Common myeloid progenitor, CD34-positive (primary cell): ENCODE measurements around the gene CYB5RL.

ENCODE experiments used
- CTCF ChIA-PET: fragments of 350-600 bp; sonication (Branson Sonifier 250); formaldehyde crosslinking; loops from one replicate; lab custom pipeline; 2021; ENCODE audit warnings: antibody characterized with exemption; lab: Charles Lee
- POLR2A ChIA-PET: fragments of 350-600 bp; sonication (Branson Sonifier 250); formaldehyde crosslinking; loops from one replicate; lab custom pipeline; 2021; ENCODE audit warnings: antibody characterized with exemption; lab: Charles Lee
- DNase-seq, 3 donors: peaks; one replicate each; pipeline versions ENCODE4 v3.0.0 to v3.0.0-alpha.2; 2013
- H3K27ac ChIP-seq, 2 experiments: 1 replicate in 1 of 2; 2 replicates in 1 of 2; pipeline ENCODE4 v1.7.0; 2013; ENCODE audit warnings: inconsistent platforms in 2 of 2, low read length in 2 of 2, mild to moderate bottlenecking in 2 of 2, low read depth in 1 of 2, moderate library complexity in 1 of 2; ENCODE audit not compliant: severe bottlenecking in 2 of 2, insufficient read depth in 1 of 2, poor library complexity in 1 of 2
- H3K27me3 ChIP-seq, 5 experiments: replicated peaks in 2 of 5; 1 replicate in 3 of 5; 2 replicates in 2 of 5; pipeline versions ENCODE4 v1.6.1 to v1.7.0; 2013; ENCODE audit warnings: low read length in 4 of 5, mild to moderate bottlenecking in 2 of 5, moderate library complexity in 2 of 5, inconsistent platforms in 1 of 5; ENCODE audit not compliant: insufficient read depth in 5 of 5, control insufficient read depth in 4 of 5
- H3K36me3 ChIP-seq, 4 experiments: 1 replicate in 2 of 4; 2 replicates in 2 of 4; pipeline versions ENCODE4 v1.6.1 to v1.7.0; 2013; ENCODE audit warnings: low read length in 3 of 4, control low read depth in 1 of 4, mild to moderate bottlenecking in 1 of 4; ENCODE audit not compliant: control insufficient read depth in 4 of 4, insufficient read depth in 4 of 4
- H3K4me1 ChIP-seq, 4 experiments: 1 replicate in 3 of 4; 2 replicates in 1 of 4; pipeline versions ENCODE4 v1.6.1 to v1.7.1; 2013; ENCODE audit warnings: low read length in 3 of 4, mild to moderate bottlenecking in 3 of 4, control low read depth in 1 of 4, inconsistent platforms in 1 of 4, moderate library complexity in 1 of 4; ENCODE audit not compliant: control insufficient read depth in 4 of 4, insufficient read depth in 4 of 4; ENCODE audit errors: control extremely low read depth in 1 of 4
- H3K4me3 ChIP-seq, 7 experiments: 1 replicate in 4 of 7; 2 replicates in 3 of 7; pipeline versions ENCODE4 v1.5.1 to v1.7.0; 2013; ENCODE audit warnings: mild to moderate bottlenecking in 7 of 7, low read length in 6 of 7, moderate library complexity in 6 of 7, inconsistent platforms in 2 of 7, low read depth in 2 of 7, control low read depth in 1 of 7; ENCODE audit not compliant: insufficient read depth in 4 of 7, control insufficient read depth in 1 of 7; ENCODE audit errors: extremely low read depth in 1 of 7
- H3K9me3 ChIP-seq, 5 experiments: 1 replicate in 4 of 5; 2 replicates in 1 of 5; pipeline versions ENCODE4 v1.6.1 to v1.7.1; 2013; ENCODE audit warnings: low read length in 4 of 5, mild to moderate bottlenecking in 2 of 5, inconsistent platforms in 1 of 5, low read depth in 1 of 5, moderate library complexity in 1 of 5; ENCODE audit not compliant: control insufficient read depth in 4 of 5, insufficient read depth in 2 of 5; ENCODE audit errors: control extremely low read depth in 1 of 5
- WGBS: methylation state at CpG from one replicate; pipeline ENCODE4 v1.1.5; 2013; ENCODE audit not compliant: insufficient coverage; 5-methylcytosine and 5-hydroxymethylcytosine counted together

The CYB5RL gene

DNA sequence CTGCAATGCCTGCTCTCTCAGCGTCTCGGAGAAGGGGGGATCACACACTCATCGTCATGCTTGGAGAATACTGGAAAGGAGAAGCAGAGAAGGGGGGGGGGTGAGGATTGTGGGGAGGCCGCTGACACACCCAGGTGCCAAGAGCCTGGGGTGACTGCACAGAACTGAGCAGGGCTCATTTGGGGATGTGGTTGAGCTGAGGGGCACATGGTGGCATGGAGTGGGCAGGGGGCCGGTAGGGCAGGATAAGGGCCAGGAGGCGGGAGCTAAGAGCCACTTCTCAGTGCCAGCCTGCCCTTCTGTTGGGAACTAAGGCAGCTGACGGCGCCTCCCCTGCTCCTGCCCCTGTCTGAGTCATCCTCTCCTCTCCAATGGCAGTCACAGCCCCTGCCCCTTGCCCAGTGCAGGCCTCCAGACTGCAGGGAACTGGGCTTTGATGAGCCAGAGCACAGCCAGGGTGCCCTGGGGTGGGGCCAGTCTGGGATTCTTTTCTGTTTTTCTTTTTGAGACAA lies 27.3 kb upstream of the CYB5RL start:
- H3K4me3 ChIP-seq: no peak overlapping the region
- CTCF ChIA-PET: interaction anchor here (0.6 kb wide), 1 partner anchor 274 kb away, joined by 5 read pairs; no protein-coding TSS in a partner anchor
- 71% methylated on average over 5 of the region's 8 CpGs for WGBS

DNA sequence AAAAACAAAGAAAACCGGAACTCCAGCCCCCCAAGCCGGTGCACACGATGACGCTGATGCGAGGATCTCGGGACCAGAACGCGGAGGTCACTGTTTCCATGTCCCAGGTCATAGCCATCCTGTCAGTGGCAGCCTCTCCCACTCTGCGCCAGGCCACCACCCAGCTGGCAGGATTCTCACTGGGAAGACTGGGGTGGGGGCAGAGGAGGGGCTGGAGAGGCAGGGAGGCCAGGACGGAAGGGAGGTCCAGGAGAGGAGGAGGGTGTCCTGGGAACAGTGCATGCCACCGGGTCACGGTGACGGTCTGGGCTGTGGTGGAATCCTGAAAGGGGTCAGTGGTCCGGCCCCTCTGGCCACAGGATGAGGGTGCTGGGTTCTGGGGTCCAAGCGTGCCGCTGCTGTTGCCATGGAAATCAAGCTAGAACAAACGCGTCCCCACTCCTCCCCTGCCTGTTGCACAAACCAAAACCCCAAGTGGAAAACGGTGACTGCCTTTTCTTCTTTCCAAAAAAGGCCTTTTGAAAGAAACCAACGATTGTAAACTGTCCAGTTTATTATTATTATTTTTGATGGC lies 26.2 kb upstream of the CYB5RL start:
- Histone ChIP-seq H3K36me3 (peaks cover 2 to 55% (median 23%) of the 10 kb centered on the region in 4 experiments), H3K4me1 (peaks cover 0 to 47% (median 23%) of the 10 kb centered on the region in 4 experiments), H3K27ac (no peak overlapping the region), H3K4me3 (no peak overlapping the region), H3K9me3 (no peaks in the 10 kb centered on the region), H3K27me3 (no peaks in the 10 kb centered on the region)
- over 99% methylated on average over 14 of the region's 20 CpGs for WGBS
- ChIA-PET POLR2A (no interaction called here), CTCF (no interaction called here)
- no peak for DNase-seq

More for the DNA sequence above, 27.3 kb upstream of the CYB5RL start:
- peak in 2 of 3 donors; percentile 57 to 64 for DNase-seq
- Histone ChIP-seq H3K27ac (no peak overlapping the region), H3K9me3 (no peaks in the 10 kb centered on the region), H3K36me3 (peaks cover 2 to 48% (median 23%) of the 10 kb centered on the region in 4 experiments), H3K27me3 (no peaks in the 10 kb centered on the region), H3K4me1 (peaks cover 0 to 44% (median 17%) of the 10 kb centered on the region in 4 experiments)
- POLR2A ChIA-PET: no interaction called here

DNA sequence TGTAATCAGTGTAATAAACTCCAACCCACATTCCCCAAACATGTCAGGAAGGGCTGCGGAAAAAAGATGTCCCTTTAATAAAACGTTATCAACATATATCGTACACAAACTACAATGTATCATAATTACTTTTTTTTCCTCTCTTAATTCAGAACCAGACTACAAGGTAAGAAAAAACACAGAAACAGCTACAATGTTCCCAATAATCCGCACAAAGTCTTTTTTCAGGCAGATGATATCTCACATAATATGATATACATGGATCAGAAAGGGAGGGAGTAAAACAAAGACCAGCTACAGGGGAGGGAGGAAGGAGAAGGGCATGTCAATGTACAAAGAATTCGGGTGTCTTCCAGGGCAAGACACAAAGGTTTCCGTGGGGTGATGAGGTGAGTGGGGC lies 25.5 kb upstream of the CYB5RL start:
- WGBS: 93% methylated on average over 3 of the region's 6 CpGs
- Histone ChIP-seq H3K27ac (no peak overlapping the region), H3K4me3 (no peak overlapping the region), H3K4me1 (peaks cover 0 to 52% (median 30%) of the 10 kb centered on the region in 4 experiments), H3K9me3 (no peaks in the 10 kb centered on the region), H3K27me3 (no peaks in the 10 kb centered on the region), H3K36me3 (peaks cover 2 to 50% (median 23%) of the 10 kb centered on the region in 4 experiments)
- POLR2A ChIA-PET: no interaction called here
- CTCF ChIA-PET: no interaction called here
- no peak for DNase-seq

DNA sequence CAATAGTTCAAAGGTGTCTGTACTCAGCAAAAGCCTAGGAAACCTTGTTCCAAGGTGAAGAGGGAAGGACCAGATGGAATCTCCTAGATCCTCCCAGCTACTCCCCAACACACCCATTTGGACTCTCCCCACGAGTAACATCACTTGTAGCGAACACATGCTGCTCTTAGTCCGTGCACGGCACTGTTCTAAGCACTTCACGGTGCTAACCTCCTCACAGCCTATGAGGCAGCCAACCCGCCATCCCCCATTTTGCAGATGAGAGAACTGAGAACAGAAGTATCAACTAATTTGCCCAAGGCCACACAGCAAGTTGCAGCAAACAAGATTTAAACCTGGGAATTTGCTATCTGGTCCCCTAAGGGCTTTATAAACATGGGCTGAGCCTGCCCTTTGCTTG lies 24.4 kb upstream of the CYB5RL start:
- Histone ChIP-seq H3K9me3 (no peaks in the 10 kb centered on the region), H3K36me3 (peaks cover 0 to 48% (median 23%) of the 10 kb centered on the region in 4 experiments), H3K4me3 (no peak overlapping the region), H3K27me3 (no peaks in the 10 kb centered on the region), H3K4me1 (peaks cover 0 to 48% (median 28%) of the 10 kb centered on the region in 4 experiments), H3K27ac (no peak overlapping the region)
- no peak for DNase-seq
- ChIA-PET POLR2A (no interaction called here), CTCF (no interaction called here)
- 84% methylated on average over 6 of the region's 6 CpGs for WGBS

DNA sequence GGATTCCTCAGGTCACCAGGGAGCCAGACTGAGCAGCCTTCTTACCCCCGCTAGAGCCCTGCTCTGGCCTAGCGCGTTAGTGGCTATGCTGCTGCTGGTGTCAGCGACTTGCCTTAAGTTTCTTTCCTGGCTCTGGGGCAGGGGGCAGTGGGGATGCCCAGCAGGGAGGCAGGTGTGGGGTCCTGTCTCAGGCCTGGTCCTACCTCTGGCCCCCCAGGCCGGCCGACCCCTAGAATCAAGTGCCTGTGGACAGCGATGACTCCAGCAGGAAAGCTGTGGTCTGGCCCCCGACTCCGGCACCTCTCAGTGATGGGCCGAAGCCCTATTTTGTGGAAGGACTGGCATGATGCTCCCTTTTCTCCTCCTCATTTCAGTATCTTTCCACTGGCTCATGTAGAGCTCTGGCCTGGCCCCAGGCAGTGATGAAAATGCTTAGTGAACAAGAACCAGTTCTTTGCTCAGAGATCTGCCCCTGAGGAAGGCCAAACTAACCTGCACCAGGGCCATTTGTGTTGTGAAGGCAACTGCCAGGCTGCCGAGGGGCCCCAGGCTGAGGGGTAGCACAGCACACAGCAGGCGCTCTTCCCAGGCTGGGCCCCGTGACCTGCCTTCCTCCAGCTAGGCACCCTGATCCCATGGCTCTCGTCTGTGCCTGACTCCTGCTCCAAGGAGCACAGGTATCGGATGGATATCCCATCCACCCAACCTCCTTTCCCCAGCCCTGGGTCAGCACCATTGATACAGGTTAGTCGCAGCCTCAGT lies 23.8 kb upstream of the CYB5RL start:
- H3K36me3 ChIP-seq: peaks cover 2 to 48% (median 25%) of the 10 kb centered on the region in 4 experiments
- no peaks in the 10 kb centered on the region for H3K9me3 ChIP-seq
- ChIA-PET POLR2A (no interaction called here), CTCF (interaction anchor here (1.6 kb wide), 1 partner anchor 153 kb away, joined by 3 read pairs; no protein-coding TSS in a partner anchor)
- no peak for DNase-seq
- no peaks in the 10 kb centered on the region for H3K27me3 ChIP-seq
- H3K4me1 ChIP-seq: peaks cover 0 to 42% (median 26%) of the 10 kb centered on the region in 4 experiments
- no peak overlapping the region for H3K4me3 ChIP-seq
- H3K27ac ChIP-seq: peak overlapping the region in 1 of 2 experiments; percentile 40
- WGBS: 98% methylated on average over 16 of the region's 16 CpGs

DNA sequence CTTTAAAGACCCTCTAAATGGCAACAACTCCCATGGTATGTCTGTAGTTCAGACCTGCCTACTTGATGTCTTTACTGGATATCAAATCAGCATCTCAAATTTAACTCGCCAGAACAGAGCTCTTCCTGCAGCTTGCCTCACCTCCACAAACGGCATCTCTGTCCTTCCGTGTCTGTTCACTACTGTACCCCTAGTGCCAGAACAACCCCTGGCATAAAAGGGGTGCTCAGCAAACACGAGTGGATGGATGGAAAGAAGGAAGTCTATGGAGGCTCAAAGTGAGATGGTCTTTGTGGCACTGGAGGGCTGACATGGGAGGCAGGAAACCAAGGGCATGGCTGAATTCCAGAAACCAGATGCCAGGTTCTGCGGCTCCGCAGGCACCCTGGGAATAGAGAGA lies 22.9 kb upstream of the CYB5RL start:
- Histone ChIP-seq H3K4me1 (peaks cover 0 to 38% (median 23%) of the 10 kb centered on the region in 4 experiments), H3K9me3 (no peaks in the 10 kb centered on the region), H3K36me3 (peaks cover 2 to 48% (median 28%) of the 10 kb centered on the region in 4 experiments), H3K27me3 (no peaks in the 10 kb centered on the region), H3K4me3 (no peak overlapping the region), H3K27ac (peak overlapping the region in 1 of 2 experiments; percentile 40)
- no peak for DNase-seq
- ChIA-PET POLR2A (no interaction called here), CTCF (interaction anchor here (1.0 to 1.6 kb wide), 2 partner anchors 153 to 267 kb away, joined by 3 read pairs; no protein-coding TSS in a partner anchor)
- 0% methylated on average over 1 of the region's 6 CpGs for WGBS
